CD8-positive, alpha-beta memory T cell (primary cell): ENCODE measurements around the gene MYO18B. TPM values are rescaled to one million over a fixed set of nuclear protein-coding genes. Genes with fewer than 3 reads are reported as not detected.

Experiments used
- CTCF ChIA-PET: fragments of 350-600 bp; sonication (Branson Sonifier 250); formaldehyde crosslinking; loops from one replicate; lab custom pipeline; 2021; ENCODE audit warnings: antibody characterized with exemption; lab: Charles Lee
- POLR2A ChIA-PET: fragments of 350-600 bp; sonication (Branson Sonifier 250); formaldehyde crosslinking; loops from one replicate; lab custom pipeline; 2021; ENCODE audit warnings: antibody characterized with exemption; lab: Charles Lee
- DNase-seq, 5 donors: peaks; one replicate each; pipeline versions ENCODE4 v3.0.0 to v3.0.0-alpha.2; 2020 to 2022; ENCODE audit warnings: mixed read lengths in 1 of 5
- H3K27ac ChIP-seq: one replicate; pipeline ENCODE4 v1.7.0; 2013; ENCODE audit warnings: low read depth, mild to moderate bottlenecking, low read length, moderate library complexity
- H3K27me3 ChIP-seq: 2 replicates; pipeline ENCODE4 v1.7.0; 2013; ENCODE audit warnings: low read length, mild to moderate bottlenecking; ENCODE audit not compliant: insufficient read depth, poor library complexity, severe bottlenecking
- H3K36me3 ChIP-seq: 2 replicates; pipeline ENCODE4 v1.7.0; 2013; ENCODE audit warnings: mild to moderate bottlenecking, low read length, moderate library complexity; ENCODE audit not compliant: insufficient read depth
- H3K4me1 ChIP-seq: 2 replicates; pipeline ENCODE4 v1.7.0; 2013; ENCODE audit warnings: mild to moderate bottlenecking, low read length, moderate library complexity; ENCODE audit not compliant: insufficient read depth
- H3K4me3 ChIP-seq: 2 replicates; pipeline ENCODE4 v1.7.0; 2013; ENCODE audit warnings: mild to moderate bottlenecking, low read length
- H3K9me3 ChIP-seq: 2 replicates; pipeline ENCODE4 v1.7.0; 2013; ENCODE audit warnings: mild to moderate bottlenecking, low read length
- H3K27ac Mint-ChIP-seq, 8 donors: one replicate each; pipeline ENCODE4 v1.8.0; 2020 to 2021; ENCODE audit warnings: mixed read lengths in 8 of 8, mild to moderate bottlenecking in 6 of 8, inconsistent platforms in 3 of 8, moderate library complexity in 3 of 8
- H3K27me3 Mint-ChIP-seq, 2 donors: one replicate each; pipeline ENCODE4 v1.8.0; 2020 to 2021; ENCODE audit warnings: mixed read lengths in 2 of 2, mild to moderate bottlenecking in 1 of 2, moderate library complexity in 1 of 2
- H3K36me3 Mint-ChIP-seq, 3 donors: one replicate each; pipeline ENCODE4 v1.8.0; 2020 to 2021; ENCODE audit warnings: mixed read lengths in 3 of 3, inconsistent platforms in 1 of 3, mild to moderate bottlenecking in 1 of 3
- H3K4me1 Mint-ChIP-seq, 3 donors: one replicate each; pipeline ENCODE4 v1.8.0; 2020 to 2021; ENCODE audit warnings: mixed read lengths in 3 of 3, inconsistent platforms in 1 of 3, mild to moderate bottlenecking in 1 of 3
- H3K4me3 Mint-ChIP-seq, 7 donors: one replicate each; pipeline ENCODE4 v1.8.0; 2020 to 2021; ENCODE audit warnings: mixed read lengths in 7 of 7, mild to moderate bottlenecking in 6 of 7, moderate library complexity in 4 of 7, inconsistent platforms in 2 of 7
- H3K9me3 Mint-ChIP-seq, 5 donors: one replicate each; pipeline ENCODE4 v1.8.0; 2020 to 2022; ENCODE audit warnings: mixed read lengths in 5 of 5, mild to moderate bottlenecking in 3 of 5, moderate library complexity in 2 of 5, inconsistent platforms in 1 of 5
- polyA plus RNA-seq: library from polyadenylated mRNA; unstranded; fragments of 300-500 nt; fragmentation: Illumina TruSeq; gene quantifications from one replicate; pipeline ENCODE4 v1.2.3, GENCODE V29; 2021
- total RNA-seq, 2 experiments: library from RNA; stranded (reverse); gene quantifications; one replicate each; pipeline ENCODE4 v1.2.3, GENCODE V29; 2021

Gene MYO18B
- total and polyA plus RNA-seq, 3 experiments from 2014 or later: 0.06 to 0.84 (median 0.59) TPM

DNA sequence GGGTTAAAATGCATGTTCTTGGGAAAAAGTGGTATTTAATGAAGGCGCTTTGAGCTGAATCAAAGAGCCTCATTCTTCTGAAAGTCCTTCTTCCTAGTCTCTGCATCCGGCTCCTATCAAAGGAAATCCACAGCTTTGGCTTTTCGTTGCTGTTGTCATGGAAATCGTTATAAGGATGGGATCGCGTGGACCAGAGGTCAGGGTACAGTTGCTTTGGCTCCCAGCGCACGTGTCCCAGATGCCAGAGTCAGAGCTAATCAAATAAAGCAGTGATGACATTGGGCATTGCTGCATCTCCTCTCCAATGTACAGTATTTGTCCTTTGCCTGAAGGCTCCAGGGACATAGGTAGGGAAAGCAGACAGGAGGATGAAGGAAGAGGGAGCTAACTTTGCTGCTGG lies 181.9 kb downstream of the MYO18B start:
- Histone ChIP-seq H3K4me3 (no peak overlapping the region), H3K27me3 (peaks cover 2% of the 10 kb centered on the region), H3K36me3 (no peaks in the 10 kb centered on the region), H3K9me3 (no peaks in the 10 kb centered on the region), H3K4me1 (no peaks in the 10 kb centered on the region), H3K27ac (no peak overlapping the region)
- H3K4me3 Mint-ChIP-seq: no peak overlapping the region
- no peak for DNase-seq
- CTCF ChIA-PET: no interaction called here
- POLR2A ChIA-PET: no interaction called here
- peaks cover 0 to 12% (median 5%) of the 10 kb centered on the region in 5 donors for H3K9me3 Mint-ChIP-seq
- H3K4me1 Mint-ChIP-seq: no peaks in the 10 kb centered on the region
- H3K27ac Mint-ChIP-seq: no peak overlapping the region
- no peaks in the 10 kb centered on the region for H3K36me3 Mint-ChIP-seq
- H3K27me3 Mint-ChIP-seq: peaks cover 17 to 27% of the 10 kb centered on the region in 2 donors

DNA sequence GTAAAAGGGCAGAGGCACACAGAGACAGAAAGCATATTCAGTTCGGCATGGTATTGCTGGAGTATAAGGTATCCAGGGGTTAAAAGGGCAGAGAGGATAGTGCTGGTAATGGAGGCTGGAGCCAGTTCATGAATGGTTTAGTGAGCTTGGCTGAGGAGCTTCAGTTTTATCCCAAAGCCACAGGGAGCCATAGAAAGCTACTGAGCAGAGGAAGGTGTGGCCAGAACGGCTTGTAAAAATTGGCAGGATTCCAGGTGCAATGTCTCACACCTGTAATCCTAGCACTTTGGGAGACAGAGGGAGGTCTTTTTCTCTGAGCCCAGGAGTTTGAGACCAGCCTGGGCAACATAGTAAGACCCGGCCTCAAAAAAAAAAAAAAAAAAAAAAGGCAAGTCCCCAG lies 186.1 kb downstream of the MYO18B start:
- POLR2A ChIA-PET: no interaction called here
- Histone ChIP-seq H3K27me3 (no peaks in the 10 kb centered on the region), H3K9me3 (no peaks in the 10 kb centered on the region), H3K4me3 (no peak overlapping the region), H3K27ac (no peak overlapping the region), H3K36me3 (no peaks in the 10 kb centered on the region), H3K4me1 (no peaks in the 10 kb centered on the region)
- no peak overlapping the region for H3K4me3 Mint-ChIP-seq
- no peaks in the 10 kb centered on the region for H3K4me1 Mint-ChIP-seq
- CTCF ChIA-PET: no interaction called here
- DNase-seq: no peak
- peaks cover 0 to 13% (median 5%) of the 10 kb centered on the region in 5 donors for H3K9me3 Mint-ChIP-seq
- no peak overlapping the region for H3K27ac Mint-ChIP-seq
- no peaks in the 10 kb centered on the region for H3K36me3 Mint-ChIP-seq
- H3K27me3 Mint-ChIP-seq: peaks cover 12 to 15% of the 10 kb centered on the region in 2 donors

DNA sequence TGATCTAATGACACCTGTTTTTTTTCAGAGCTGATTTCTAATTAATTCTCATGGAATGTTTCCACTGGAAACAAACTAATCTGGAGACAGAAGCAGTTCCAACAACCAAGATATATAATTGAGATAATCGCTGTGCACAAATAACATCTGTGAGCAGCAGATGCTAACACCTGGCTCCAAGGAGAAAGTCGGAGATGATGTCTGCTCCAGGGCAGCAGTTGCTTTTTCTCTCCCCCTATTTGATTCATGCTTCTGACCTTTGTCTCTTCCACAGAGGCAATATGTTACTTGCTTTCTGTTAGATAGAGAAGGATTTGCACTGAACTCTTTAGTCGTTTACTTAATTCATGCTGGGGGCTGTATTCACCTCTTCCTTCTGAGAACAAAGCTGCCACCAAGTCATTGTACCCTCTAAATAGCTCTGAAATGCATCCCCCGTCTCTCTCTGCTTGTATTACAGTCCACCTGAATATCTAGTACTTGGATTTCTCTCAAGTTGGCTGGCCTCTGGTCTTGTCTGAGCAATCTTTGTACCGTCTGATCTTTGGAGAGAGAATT lies 187.4 kb downstream of the MYO18B start:
- Histone ChIP-seq H3K9me3 (no peaks in the 10 kb centered on the region), H3K27me3 (no peaks in the 10 kb centered on the region), H3K4me3 (no peak overlapping the region), H3K4me1 (no peaks in the 10 kb centered on the region), H3K27ac (no peak overlapping the region), H3K36me3 (no peaks in the 10 kb centered on the region)
- Mint-ChIP-seq H3K9me3 (peaks cover 0 to 15% (median 4%) of the 10 kb centered on the region in 5 donors), H3K4me3 (no peak overlapping the region), H3K27ac (no peak overlapping the region), H3K4me1 (no peaks in the 10 kb centered on the region), H3K36me3 (no peaks in the 10 kb centered on the region), H3K27me3 (peaks cover 8 to 9% of the 10 kb centered on the region in 2 donors)
- ChIA-PET POLR2A (no interaction called here), CTCF (no interaction called here)
- no peak for DNase-seq

DNA sequence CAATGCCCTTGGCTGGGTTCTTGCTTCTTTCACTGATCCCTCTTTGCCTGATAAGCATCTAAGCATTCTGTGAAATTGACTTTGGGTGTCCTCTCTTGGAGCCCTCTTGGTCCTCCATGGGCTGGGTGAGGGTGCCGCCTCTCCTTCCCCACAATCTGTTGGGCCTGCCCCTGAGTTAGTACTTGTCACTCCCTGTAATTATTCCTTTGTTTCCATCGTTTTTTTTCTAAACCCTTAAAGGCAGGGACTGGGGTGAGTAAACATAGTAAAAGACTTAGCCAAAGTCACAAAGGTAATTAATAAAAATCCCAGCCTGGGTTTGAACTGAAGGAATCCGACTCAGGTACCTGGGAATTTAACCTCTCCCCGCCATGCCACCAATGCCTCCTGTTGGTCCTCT lies 188.1 kb downstream of the MYO18B start:
- H3K4me3 Mint-ChIP-seq: no peak overlapping the region
- POLR2A ChIA-PET: no interaction called here
- CTCF ChIA-PET: no interaction called here

DNA sequence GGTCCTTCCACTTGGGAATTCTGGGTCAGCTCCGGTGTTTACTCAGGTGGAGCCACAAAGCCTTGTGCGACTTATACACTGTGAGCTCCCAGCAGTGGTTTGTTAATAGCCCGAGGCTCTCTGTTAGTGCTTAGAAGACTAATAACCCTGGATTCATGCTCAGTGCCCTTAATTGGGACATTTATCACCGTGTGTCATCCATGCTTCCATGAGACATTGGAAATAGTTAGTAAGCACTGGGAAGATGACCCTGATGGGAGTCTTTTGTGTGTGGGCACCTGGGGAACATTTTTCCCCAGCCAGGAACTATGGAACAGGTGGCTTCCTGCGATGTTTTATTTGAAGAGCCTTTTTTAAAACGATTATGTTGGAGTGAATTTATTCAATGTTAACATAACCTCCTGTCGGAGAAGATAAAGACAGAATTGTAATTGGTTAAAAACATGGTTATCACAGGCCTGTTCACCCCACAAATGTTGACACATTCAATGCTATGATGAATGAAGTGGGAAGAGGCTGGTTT lies 188.9 kb downstream of the MYO18B start:
- Mint-ChIP-seq H3K36me3 (no peaks in the 10 kb centered on the region), H3K9me3 (peaks cover 0 to 13% (median 4%) of the 10 kb centered on the region in 5 donors), H3K4me1 (no peaks in the 10 kb centered on the region), H3K27ac (no peak overlapping the region), H3K27me3 (peaks cover 9 to 14% of the 10 kb centered on the region in 2 donors), H3K4me3 (no peak overlapping the region)
- H3K9me3 ChIP-seq: no peaks in the 10 kb centered on the region
- H3K27me3 ChIP-seq: no peaks in the 10 kb centered on the region
- ChIA-PET CTCF (no interaction called here), POLR2A (no interaction called here)
- H3K27ac ChIP-seq: no peak overlapping the region
- no peaks in the 10 kb centered on the region for H3K36me3 ChIP-seq
- no peak for DNase-seq
- no peaks in the 10 kb centered on the region for H3K4me1 ChIP-seq
- H3K4me3 ChIP-seq: no peak overlapping the region

More for the DNA sequence above, 188.1 kb downstream of the MYO18B start:
- no peaks in the 10 kb centered on the region for H3K36me3 ChIP-seq
- no peak for DNase-seq
- peaks cover 0 to 13% (median 3%) of the 10 kb centered on the region in 5 donors for H3K9me3 Mint-ChIP-seq
- no peaks in the 10 kb centered on the region for H3K4me1 Mint-ChIP-seq
- no peak overlapping the region for H3K4me3 ChIP-seq
- no peaks in the 10 kb centered on the region for H3K9me3 ChIP-seq
- H3K27ac Mint-ChIP-seq: no peak overlapping the region
- H3K27me3 Mint-ChIP-seq: peaks cover 6 to 8% of the 10 kb centered on the region in 2 donors
- H3K36me3 Mint-ChIP-seq: no peaks in the 10 kb centered on the region
- no peak overlapping the region for H3K27ac ChIP-seq
- no peaks in the 10 kb centered on the region for H3K4me1 ChIP-seq
- no peaks in the 10 kb centered on the region for H3K27me3 ChIP-seq

DNA sequence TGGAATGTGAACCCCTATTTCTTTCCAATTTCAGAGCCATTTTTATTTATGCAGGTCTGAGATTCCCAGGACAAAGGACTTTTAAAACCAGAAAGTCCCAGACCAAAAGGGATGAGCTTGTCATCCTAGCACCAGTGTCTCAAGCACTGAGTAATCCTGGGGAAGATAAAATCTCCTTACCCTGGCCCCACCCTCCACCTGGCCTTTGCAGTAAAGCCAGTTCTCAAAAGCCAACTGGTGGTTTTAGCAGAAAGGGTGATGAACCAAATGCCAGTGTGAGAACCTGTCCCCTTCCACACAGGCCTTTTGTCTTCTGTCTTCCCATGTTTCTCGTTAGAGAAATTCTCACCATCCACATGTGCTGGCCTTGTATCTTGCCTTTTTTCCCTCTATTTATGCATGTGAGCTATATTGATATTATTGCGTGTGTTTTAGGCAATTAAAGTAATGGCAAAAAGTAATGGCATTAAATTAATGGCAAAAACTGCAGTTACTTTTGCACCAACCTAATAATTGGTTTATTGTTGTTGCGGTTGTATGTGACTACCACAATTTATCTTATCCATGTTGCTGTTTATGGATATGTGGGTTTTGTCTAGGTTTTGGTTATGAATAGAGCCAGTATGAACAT lies 191.3 kb downstream of the MYO18B start:
- no peak for DNase-seq
- H3K27me3 Mint-ChIP-seq: peaks cover 10 to 22% of the 10 kb centered on the region in 2 donors
- H3K4me1 ChIP-seq: no peaks in the 10 kb centered on the region
- H3K4me3 Mint-ChIP-seq: no peak overlapping the region
- ChIA-PET CTCF (no interaction called here), POLR2A (no interaction called here)
- H3K9me3 ChIP-seq: no peaks in the 10 kb centered on the region
- H3K4me1 Mint-ChIP-seq: no peaks in the 10 kb centered on the region
- H3K9me3 Mint-ChIP-seq: peaks cover 3 to 14% (median 7%) of the 10 kb centered on the region in 5 donors
- H3K27me3 ChIP-seq: no peaks in the 10 kb centered on the region
- H3K36me3 Mint-ChIP-seq: no peaks in the 10 kb centered on the region
- H3K27ac ChIP-seq: no peak overlapping the region
- H3K36me3 ChIP-seq: no peaks in the 10 kb centered on the region
- no peak overlapping the region for H3K27ac Mint-ChIP-seq
- H3K4me3 ChIP-seq: no peak overlapping the region

DNA sequence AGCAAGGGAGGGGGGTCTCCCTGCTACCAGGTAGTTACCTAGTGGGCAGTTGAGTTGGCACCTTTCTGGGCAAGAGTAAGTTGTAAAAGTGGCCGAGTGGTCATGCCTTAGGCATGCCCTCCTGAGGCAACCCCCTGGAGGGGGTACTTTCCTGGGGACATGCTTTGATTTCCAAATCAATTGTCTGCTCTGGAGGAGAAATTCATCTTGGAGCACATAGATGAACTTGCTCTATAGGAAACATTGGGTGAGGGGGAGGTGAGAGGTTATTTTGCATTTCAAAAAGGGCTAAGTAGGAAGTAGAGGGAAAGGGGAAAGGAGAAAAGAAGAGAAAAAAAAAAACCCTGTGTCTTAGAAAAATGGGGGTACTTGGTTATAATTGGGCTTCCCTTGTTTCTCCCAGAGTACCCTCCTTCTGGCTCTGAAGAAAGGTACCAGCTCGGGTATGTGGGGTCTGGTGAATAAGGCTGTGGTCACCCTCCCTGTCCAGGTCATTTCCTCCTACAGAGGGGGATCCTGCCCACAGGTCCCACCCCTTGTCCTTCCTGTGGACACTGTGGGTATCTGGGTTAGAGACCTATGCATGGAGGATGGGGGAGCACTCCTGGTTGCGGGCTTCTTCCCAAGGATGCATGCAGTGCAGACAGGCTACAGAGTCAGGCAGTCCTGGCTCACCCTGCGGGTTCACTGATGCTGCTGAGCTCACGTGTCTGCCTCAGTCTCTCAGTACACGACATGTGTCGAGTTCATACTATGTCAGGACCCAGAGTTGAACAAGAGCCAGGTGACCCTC lies 193.5 kb downstream of the MYO18B start:
- CTCF ChIA-PET: no interaction called here
- Histone ChIP-seq H3K27ac (no peak overlapping the region), H3K27me3 (no peaks in the 10 kb centered on the region), H3K36me3 (no peaks in the 10 kb centered on the region), H3K9me3 (no peaks in the 10 kb centered on the region), H3K4me1 (no peaks in the 10 kb centered on the region), H3K4me3 (no peak overlapping the region)
- DNase-seq: no peak
- POLR2A ChIA-PET: no interaction called here
- Mint-ChIP-seq H3K27me3 (peaks cover 10 to 26% of the 10 kb centered on the region in 2 donors), H3K4me1 (no peaks in the 10 kb centered on the region), H3K27ac (no peak overlapping the region), H3K36me3 (no peaks in the 10 kb centered on the region), H3K9me3 (peaks cover 3 to 14% (median 7%) of the 10 kb centered on the region in 5 donors), H3K4me3 (no peak overlapping the region)

DNA sequence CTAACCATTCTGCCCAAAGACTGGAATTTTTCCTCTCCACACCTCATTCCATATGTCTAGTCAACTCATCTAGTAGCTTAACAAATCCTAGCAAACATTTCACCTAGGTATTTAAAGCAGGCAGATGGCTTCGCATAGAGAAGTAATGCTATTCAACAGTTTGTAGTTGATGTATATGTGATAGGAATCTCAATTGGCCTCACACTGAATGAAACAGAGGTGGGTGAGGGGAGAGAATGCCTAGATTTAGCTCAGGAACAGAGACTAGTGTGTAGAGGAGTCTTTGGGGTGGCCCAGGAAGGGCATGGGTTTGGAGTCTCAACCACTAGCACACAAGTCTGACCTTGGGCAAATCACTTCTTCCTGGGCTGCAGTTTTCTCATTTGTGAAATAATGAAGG lies 196.2 kb downstream of the MYO18B start:
- no peaks in the 10 kb centered on the region for H3K27me3 ChIP-seq
- H3K4me3 ChIP-seq: no peak overlapping the region
- DNase-seq: no peak

More for the DNA sequence above, 196.2 kb downstream of the MYO18B start:
- POLR2A ChIA-PET: no interaction called here
- H3K36me3 Mint-ChIP-seq: no peaks in the 10 kb centered on the region
- no peak overlapping the region for H3K4me3 Mint-ChIP-seq
- Histone ChIP-seq H3K9me3 (no peaks in the 10 kb centered on the region), H3K4me1 (no peaks in the 10 kb centered on the region), H3K27ac (no peak overlapping the region), H3K36me3 (no peaks in the 10 kb centered on the region)
- CTCF ChIA-PET: no interaction called here
- H3K9me3 Mint-ChIP-seq: peaks cover 3 to 12% (median 7%) of the 10 kb centered on the region in 5 donors
- no peaks in the 10 kb centered on the region for H3K4me1 Mint-ChIP-seq
- peaks cover 7 to 29% of the 10 kb centered on the region in 2 donors for H3K27me3 Mint-ChIP-seq
- no peak overlapping the region for H3K27ac Mint-ChIP-seq
